Activated naive CD4-positive, alpha-beta T cell treated with anti-CD3 and anti-CD28 coated beads, Interleukin-2, amount 50 U/mL, for 72 hours (primary cell): ENCODE data around the gene KTN1. TPM values are rescaled to one million over a fixed set of nuclear protein-coding genes. Genes with fewer than 3 reads are reported as not detected.

Experiments used
- total RNA-seq, 2 donors: library from RNA; stranded (reverse); gene quantifications; one replicate each; pipeline ENCODE4 v1.2.3, GENCODE V29; 2022

The KTN1 gene
- total RNA-seq, 2 donors from 2014 or later: 83.9 to 109 TPM

Other genes with a start within 250 kb of the KTN1 start
- gene ATG14, start 168.4 kb upstream of the KTN1 start, total RNA-seq: 1 to 10 TPM; 7.4 to 8.3 TPM
- not detected for gene TBPL2, start 139.6 kb upstream of the KTN1 start, total RNA-seq